ENCODE measurements around the gene SAV1.
"Not testable (repeated sequence)": the region's sequence is repeated elsewhere in the genome, so short reads cannot be mapped to it uniquely, and the experiment has no call there.

SAV1 gene

DNA sequence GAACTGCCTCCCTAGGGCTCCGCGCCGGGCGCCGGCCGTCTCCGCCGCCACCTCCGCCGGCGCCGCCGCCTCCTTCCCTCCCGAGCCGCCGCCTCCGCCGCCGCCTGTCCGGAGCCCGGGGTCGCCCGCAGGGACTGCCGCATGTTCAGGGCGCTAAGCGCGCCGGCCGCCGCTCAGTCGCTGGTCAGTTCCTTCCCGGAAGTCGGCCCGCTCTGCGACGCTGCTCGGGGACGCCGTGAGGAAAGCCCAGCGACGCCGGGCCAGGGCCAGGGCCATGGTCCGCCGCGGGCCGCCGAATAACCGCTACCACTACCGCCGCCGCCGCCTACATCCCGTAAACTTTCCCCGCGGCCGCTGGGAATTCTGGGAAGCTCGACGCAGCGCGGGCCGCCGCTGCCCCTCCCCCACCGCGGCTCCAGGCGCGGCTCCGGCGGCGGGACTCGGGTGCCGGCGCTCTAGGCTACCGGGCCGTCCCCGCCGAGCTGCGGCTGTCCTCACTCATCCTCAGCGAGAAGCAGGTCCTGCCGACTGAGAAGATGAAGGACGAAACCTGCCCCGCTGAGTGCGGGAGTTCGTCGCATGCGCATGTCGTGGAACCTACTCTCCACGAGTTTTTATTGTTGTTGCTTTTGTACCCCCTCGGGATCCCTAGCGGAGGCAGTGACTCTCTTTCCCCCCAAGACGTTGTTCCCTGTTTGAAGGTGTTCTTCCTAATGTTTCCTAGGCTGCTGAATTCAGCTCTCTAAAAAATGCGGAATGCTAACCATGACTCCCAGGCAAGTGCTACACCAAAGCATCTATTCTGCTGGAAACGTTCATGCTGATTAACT, at the start of gene SAV1:
TSS of gene SAV1 (minus strand) at position 311 of the 830 bp plus-strand sequence. CDS start 339 bp downstream, outside the sequence.
- DNase-seq, result peak; percentile 59

GRCh38 chr14:50717811-50718210, 49.7 kb upstream of the SAV1 start:
- DNase-seq, result no peak

GRCh38 chr14:50714450-50715073, 46.5 kb upstream of the SAV1 start:
- DNase-seq, result no peak

DNA sequence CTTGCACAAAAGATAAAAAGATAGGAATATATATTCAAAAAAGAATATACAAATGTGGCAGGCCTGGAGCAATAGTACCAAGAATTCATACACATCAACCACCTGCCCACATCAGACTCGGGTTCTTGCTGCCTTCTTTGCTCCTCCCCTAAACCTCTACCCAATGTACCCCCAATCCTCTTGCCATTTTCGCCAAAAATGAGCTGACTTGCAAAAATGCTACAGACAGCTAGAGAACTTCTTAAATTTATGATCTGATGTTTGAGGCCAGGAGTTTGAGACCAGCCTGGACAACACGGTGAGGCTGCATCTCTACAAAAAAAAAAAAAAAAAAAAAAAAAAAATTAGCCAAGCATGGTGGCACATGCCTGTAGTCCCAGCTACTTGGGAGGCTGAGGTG, 42.9 kb upstream of the SAV1 start:
- no peak for DNase-seq

DNA sequence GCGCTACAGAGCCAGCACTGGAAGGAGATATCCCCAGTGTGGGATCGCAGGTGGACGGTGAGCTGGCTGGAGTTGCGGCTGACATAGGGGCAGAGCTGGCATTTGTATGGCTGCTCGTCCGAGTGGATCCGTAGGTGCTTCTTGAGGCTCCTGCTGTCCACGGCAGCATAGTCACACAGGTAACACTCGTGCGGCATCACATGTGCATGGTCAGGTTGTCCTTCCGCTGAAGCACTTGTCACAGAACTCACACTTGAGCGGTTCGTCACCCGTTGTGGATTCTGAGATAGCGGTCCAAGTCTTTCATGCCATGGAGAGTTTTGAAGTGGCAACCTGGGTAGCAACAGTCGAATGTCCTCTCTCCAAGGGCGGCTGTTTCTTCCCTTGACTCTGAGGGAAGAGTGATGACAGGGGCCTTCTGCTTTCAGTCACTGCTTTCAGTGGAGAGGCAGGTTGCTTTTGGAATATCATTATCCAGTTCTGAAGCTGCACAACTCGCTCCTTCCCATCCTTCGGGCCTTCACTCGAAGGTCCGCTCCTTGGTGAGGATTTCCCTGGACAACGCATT, 37.0 kb upstream of the SAV1 start:
- no peak for DNase-seq

GRCh38 chr14:50704454-50705010, 36.4 kb upstream of the SAV1 start:
- no peak for DNase-seq

DNA sequence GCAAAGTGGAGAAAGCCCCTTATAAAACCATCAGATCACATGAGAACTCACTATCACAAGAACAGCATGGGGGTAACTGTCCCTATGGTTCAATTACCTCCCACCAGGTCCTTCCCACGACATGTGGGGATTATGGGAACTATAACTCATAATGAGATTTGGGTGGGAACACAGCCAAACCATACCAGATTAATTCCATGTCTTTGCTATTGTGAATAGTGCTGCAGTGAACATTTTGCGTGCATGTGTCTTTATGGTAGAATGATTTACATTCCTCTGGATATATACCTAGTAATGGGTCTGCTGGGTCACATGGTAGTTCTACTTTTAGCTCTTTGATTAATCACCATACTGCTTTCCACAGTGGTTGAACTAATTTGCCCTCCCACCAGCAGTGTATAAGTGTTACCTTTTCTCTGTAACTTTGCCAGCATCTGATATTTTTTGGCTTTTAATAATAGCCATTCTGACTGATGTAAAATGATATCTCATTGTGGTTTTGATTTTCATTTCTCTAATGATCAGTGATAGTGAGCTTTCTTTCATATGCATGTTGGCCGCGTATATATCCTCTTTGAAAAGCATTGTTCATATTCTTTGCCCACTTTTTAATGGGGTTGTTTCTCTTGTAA, 29.7 kb upstream of the SAV1 start:
- no peak for DNase-seq

DNA sequence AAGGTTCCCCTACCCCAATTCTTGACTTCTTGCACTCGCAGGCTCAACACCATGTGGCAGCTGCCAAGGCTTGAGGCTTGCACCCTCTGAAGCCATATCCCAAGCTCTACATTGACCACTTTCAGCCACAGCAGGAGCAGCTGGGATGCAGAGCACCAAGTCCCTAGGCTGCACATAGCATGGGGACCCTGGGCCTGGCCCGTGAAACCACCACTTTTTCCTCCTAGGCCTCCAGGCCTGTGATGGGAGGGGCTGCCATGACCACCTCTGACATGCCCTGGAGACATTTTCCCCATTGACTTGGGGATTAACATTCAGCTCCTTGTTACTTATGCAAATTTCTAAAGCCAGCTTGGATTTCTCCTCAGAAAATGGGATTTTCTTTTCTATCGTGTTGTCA, 26.2 kb upstream of the SAV1 start:
- DNase-seq, result not testable (repeated sequence)

DNA sequence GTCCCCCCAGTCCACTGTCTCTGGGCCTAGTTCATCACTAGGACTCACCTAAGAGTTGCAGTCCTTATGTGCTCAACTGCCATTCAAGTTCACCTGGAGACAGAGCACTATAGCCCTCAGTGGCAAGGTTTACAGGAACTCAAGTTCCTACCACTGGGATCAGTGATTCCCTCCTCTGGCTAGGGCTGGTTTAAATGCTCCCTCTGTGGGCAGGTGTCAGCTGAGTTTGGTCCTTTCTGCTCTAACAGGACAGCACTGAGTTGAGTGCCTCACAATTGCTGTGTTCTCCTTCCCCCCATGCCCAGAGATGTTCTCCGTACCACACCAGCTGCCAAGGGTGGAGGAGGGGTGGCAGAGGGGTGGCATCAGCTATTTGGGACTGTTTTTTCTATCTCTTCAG, 20.8 kb upstream of the SAV1 start:
- no peak for DNase-seq

- DNase-seq, result no peak
Observed at GRCh38 chr14:50679674-50680073, 11.6 kb upstream of the SAV1 start.

GRCh38 chr14:50678163-50678562, 10.1 kb upstream of the SAV1 start:
- no peak for DNase-seq

DNA sequence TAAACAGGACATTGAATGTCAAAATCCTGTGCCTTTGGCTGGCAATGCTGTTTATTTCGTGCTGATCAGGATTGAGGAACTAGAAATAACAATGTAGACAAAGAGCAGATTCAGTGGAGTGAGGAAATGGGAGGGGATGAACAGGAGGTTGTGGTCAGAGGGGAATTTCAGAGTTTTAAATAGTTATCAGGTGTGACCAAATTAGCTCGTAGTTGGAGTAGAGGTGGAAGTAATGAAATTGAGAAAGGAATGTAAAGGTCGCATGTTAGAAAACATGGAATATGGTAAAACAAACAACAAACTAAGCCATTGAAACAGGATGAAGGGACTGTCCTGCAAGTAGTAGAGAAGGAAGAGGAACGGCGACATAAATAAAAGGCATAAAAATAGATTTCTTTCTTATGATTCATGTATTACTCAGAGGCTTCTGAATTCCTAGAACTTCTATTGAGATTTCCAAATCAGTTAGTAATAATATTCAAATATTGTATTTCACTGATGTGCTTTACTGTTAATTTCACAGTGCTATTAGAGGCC, 9.5 kb upstream of the SAV1 start:
- no peak for DNase-seq

DNA sequence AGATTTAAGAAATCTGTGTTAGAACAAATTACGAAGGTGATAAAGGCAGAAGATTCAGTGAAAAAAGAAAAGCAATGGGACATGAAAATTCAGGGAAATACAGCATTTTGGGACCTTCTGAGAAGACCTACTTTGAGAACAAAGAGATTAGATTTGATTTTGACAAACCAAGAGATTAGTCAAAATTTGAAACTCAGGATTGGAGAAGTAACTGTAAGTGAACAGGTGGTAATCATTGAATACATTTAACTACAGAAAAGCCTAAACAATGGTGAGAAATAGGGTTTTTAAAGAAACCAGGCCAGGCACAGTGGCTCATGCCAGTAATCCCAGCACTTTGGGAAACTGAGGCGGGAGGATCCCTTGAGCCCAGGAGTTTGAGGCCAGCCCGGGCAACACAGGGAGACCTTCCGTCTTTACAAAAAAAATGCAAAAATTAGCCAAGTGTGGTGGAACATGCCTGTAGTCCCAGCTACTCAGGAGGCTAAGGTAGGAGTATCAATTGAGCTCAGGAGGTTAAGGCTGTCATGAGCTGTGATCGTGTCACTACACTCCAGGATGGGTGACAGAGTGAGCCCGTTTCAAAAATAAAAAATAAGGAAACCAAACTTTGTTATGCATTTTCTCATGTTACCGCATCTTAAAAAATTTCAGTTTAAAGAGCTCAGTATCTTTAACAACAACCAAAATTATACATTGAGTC, 8.9 kb upstream of the SAV1 start:
- no peak for DNase-seq

DNA sequence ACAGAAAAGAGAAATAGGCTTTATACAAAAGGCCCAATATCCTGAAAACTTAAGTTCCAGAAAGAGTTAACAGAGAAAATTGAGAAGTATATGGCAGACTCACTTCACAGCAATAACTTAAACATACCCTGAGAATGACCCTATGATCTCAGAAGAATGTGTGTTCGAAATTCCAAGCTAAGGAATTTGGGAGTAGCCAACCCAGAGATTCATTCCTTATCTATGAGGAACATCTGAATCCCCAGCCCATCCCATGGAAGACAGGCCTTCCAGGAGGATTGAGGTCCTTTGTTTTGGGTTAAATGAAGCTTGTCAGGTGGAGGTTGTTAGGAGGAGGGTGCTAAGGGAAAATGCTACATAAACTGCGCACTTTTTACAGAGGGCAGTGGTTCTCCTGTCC, 7.5 kb upstream of the SAV1 start:
- DNase-seq, result no peak

- DNase-seq, result no peak
Observed at GRCh38 chr14:50670866-50671256, 2.8 kb upstream of the SAV1 start.

- no peak for DNase-seq
Observed at GRCh38 chr14:50670196-50670865, 2.2 kb upstream of the SAV1 start.

GRCh38 chr14:50669441-50669986, 1.4 kb upstream of the SAV1 start:
- DNase-seq, result no peak

GRCh38 chr14:50668826-50669143, 679 bp upstream of the SAV1 start:
- DNase-seq, result no peak

DNA sequence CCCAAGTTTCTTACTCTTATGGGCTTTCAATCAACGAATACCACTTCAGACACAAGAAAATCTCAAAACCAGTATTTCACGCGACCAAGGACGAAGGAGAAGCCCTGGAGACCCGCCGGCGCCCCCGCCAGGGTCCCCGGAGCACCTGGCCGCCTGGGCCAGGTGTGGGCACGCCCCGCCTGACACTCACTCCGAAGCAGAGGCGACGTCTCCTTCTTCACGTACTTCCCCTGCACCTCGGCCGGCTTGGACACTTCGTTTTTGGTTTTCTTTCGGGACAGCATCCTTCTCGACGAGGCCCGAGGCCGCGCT, 466 bp downstream of the SAV1 start:
- peak; percentile 40 for DNase-seq

DNA sequence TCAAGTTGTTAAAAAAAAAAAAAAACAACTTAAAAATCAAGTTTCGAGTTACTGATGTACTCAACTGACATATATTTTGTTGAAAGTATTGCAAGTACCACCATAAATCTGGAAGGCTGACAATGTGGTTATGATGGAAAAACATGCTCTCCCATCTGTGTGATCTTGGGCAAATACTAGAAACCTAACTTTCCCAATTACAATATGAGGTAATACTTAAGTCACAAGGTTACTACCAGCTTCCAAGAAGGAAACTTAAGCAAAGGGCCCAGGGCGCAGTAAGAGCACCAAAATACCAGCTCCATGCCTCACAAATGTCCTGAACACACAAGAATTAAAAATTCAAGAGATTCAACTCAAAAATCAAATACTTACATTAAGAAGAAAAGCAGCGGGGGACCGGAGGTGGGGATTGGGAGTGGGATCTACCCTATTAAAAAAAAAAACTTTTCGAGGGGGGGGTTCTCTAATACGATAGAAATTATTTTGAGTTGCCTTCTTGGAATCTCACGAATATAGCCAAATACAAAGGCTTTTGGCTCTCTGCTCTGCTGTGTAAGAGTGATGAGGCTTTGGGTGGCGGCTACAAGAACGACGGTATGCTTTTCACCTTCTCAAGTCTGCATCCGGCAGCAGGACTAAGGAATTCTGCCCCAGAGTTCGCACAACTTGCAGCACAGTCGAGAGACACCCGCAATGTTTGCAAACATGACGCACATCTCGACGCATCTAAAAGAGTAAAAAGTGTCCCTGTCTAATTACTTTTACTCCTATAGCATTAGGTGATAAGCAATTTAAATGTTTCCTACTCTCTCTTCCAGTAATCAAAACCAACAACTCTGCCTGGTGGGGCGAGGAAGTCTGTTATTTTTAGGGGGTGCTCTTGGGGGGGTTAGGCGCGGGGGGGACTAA, 1.1 kb downstream of the SAV1 start:
- peak; percentile 51 for DNase-seq

DNA sequence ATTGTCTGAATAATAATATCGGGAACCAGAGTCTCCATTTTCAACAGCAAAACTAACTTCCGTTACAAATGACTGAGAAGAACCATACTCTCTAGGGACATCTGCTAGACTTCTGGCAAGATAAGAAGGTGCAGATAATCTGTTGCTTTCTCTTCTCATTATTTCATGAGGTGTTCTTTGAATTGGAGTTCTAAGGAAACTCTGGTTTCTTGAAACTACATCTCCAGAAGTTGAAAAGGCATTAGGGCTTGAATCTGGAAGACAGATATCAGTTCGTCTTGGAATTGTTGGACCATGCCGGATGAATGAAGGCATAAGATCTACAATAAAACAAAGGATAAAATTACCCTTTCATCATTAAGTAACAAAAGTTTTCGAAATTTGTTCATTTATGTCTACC, 2.8 kb downstream of the SAV1 start:
- not testable (repeated sequence) for DNase-seq
